ENCODE measurements around the gene PRKD2.

The PRKD2 gene

GRCh38 chr19:46685189-46685588, 31.7 kb downstream of the PRKD2 start:
- H3K36me3 Mint-ChIP-seq = peaks cover 47% of the 10 kb centered on the region
- no peak for ATAC-seq

GRCh38 chr19:46678110-46678732, 38.7 kb downstream of the PRKD2 start:
- H3K27ac Mint-ChIP-seq = peak overlapping the region; percentile 20
- peaks cover 13% of the 10 kb centered on the region for H3K4me1 Mint-ChIP-seq
- no peaks in the 10 kb centered on the region for H3K27me3 Mint-ChIP-seq
- peaks cover 78% of the 10 kb centered on the region for H3K36me3 Mint-ChIP-seq
- no peak overlapping the region for H3K4me3 Mint-ChIP-seq
- ATAC-seq = peak; percentile 79
- H3K9me3 Mint-ChIP-seq = no peaks in the 10 kb centered on the region

More at GRCh38 chr19:46685189-46685588, 31.7 kb downstream of the PRKD2 start:
- Mint-ChIP-seq H3K4me3 (no peak overlapping the region), H3K27me3 (no peaks in the 10 kb centered on the region), H3K4me1 (peaks cover 6% of the 10 kb centered on the region), H3K27ac (peak overlapping the region; percentile 6), H3K9me3 (no peaks in the 10 kb centered on the region)

DNA sequence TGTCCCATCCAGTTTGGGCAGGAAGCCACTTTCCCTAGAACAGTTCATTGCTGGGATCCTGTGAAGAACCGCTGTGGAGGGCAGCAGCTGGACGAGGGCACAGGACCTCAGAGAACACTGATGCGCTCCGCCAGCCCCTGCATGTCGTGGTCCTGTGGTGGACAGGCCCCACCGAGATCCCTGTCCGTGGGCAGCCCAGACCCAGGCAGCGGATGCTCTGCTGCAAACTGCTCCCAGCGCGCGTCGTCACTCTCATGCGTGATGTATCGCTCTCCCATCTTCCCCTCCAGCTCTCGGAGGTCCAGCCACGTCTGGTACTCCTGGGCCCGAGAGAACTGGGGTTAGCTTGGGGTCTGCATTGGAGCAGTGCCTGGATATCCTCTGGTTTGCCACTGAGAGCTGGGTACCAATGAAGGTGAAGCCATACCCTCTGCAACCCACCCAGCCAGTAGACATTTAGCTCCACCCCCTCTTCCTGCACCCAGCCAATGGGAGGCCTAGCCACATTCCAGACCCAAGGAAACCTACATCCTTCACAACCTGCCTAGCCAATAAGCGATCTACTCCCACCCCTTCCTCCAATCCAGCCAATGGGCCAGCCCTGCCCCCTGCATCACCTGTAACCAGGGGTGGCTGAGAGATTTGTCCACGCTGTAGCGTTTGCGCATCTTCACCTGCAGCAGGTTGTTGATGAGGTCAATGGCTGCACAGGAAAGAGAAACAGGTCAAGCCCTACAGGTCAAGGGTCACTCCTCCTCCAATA, 42.3 kb downstream of the PRKD2 start:
- no peak for ATAC-seq
- H3K9me3 Mint-ChIP-seq = peaks cover 3% of the 10 kb centered on the region
- H3K27ac Mint-ChIP-seq = no peak overlapping the region
- no peak overlapping the region for H3K4me3 Mint-ChIP-seq
- no peaks in the 10 kb centered on the region for H3K27me3 Mint-ChIP-seq
- H3K4me1 Mint-ChIP-seq = peaks cover 8% of the 10 kb centered on the region
- peaks cover 71% of the 10 kb centered on the region for H3K36me3 Mint-ChIP-seq

GRCh38 chr19:46670813-46671212, 46.1 kb downstream of the PRKD2 start:
- Mint-ChIP-seq H3K4me3 (no peak overlapping the region), H3K9me3 (peaks cover 3% of the 10 kb centered on the region)
- ATAC-seq = no peak

DNA sequence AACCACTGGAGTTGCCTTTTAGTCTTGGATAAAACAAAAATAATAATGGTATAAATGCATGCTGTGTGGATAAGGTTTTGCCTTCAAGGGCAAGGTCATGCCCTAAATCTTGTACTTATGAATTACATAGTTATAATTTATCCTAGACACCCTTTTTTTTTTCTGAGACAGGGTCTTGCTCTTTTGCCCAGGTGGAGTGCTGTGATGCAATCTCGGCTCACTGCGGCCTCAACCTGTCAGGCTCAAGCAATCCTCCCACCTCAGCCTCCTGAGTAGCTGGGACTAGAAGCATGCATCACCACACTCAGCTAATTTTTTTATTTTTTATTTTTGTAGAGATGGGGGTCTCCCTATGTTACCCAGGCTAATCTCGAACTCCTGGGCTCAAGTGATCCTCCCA, 48.3 kb downstream of the PRKD2 start:
- Mint-ChIP-seq H3K36me3 (peaks cover 19% of the 10 kb centered on the region), H3K27ac (no peak overlapping the region), H3K4me3 (no peak overlapping the region), H3K4me1 (no peaks in the 10 kb centered on the region), H3K27me3 (peaks cover 5% of the 10 kb centered on the region), H3K9me3 (peaks cover 3% of the 10 kb centered on the region)
- no peak for ATAC-seq

More at GRCh38 chr19:46670813-46671212, 46.1 kb downstream of the PRKD2 start:
- Mint-ChIP-seq H3K27me3 (no peaks in the 10 kb centered on the region), H3K27ac (no peak overlapping the region), H3K36me3 (peaks cover 41% of the 10 kb centered on the region), H3K4me1 (no peaks in the 10 kb centered on the region)

- H3K4me3 Mint-ChIP-seq = no peak overlapping the region
- no peak for ATAC-seq
- H3K9me3 Mint-ChIP-seq = peaks cover under 1% of the 10 kb centered on the region
- H3K36me3 Mint-ChIP-seq = no peaks in the 10 kb centered on the region
- peaks cover 9% of the 10 kb centered on the region for H3K4me1 Mint-ChIP-seq
- peaks cover 19% of the 10 kb centered on the region for H3K27me3 Mint-ChIP-seq
- no peak overlapping the region for H3K27ac Mint-ChIP-seq
Observed at GRCh38 chr19:46665072-46665471, 51.8 kb downstream of the PRKD2 start.

DNA sequence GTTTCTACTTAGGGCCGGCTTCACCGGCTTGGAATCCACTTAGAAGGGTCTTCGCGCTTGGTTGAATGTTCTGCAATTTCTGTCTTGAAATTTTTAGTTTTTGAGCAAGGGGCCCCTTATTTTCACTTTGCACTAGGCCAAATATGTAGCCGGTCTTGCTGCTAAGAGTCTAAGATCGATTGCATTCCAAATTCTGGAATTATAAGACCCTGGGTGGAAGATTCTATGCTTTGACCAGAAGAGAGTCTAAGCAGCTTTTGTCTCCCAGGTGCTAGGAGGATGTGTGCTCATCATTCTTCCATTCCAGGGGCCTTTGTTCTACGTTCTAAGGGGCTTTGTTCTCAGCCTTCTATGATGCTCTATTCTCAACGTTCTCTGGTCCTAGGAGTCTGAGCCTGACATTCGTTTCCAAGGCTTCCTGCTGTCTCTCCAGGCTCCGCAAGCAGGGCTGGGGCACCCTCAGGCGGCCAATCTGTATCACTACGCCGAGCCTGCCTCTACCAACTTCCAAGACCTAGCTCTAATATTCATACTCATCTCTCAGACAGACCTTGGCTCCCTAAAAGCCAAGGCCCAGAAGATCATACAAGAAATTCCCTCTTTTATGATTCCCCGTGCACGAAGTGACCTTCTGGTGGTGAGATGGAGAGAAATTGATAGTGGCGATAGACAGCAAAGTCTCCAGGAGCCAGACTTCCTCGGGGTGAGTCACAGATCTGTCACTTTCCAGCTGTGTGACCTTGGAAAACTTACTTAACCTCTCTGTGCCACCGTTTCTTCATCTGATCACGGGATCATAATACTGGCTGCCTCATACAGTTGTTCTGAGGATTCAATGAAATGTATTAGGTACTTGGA, 55.0 kb downstream of the PRKD2 start:
- peak overlapping the region; percentile 72 for H3K4me3 Mint-ChIP-seq
- H3K9me3 Mint-ChIP-seq = no peaks in the 10 kb centered on the region
- H3K36me3 Mint-ChIP-seq = no peaks in the 10 kb centered on the region
- H3K27ac Mint-ChIP-seq = peak overlapping the region; percentile 28
- H3K27me3 Mint-ChIP-seq = peaks cover 44% of the 10 kb centered on the region
- H3K4me1 Mint-ChIP-seq = peaks cover 22% of the 10 kb centered on the region
- peak; percentile 63 for ATAC-seq

- Mint-ChIP-seq H3K27me3 (peaks cover 49% of the 10 kb centered on the region), H3K27ac (peak within 1 kb of the TSS; percentile 28), H3K4me3 (peak within 1 kb of the TSS; percentile 72), H3K4me1 (peaks cover 22% of the 10 kb centered on the region), H3K9me3 (no peaks in the 10 kb centered on the region), H3K36me3 (no peaks in the 10 kb centered on the region)
- peak; percentile 97 for ATAC-seq
Observed at GRCh38 chr19:46661020-46661731, 55.7 kb downstream of the PRKD2 start, which contains the start of gene DACT3. Gene DACT3, minus strand, starts transcription at chr19:46661182. Its CDS starts 118 bp downstream, at chr19:46661064.

GRCh38 chr19:46660551-46661019, 56.3 kb downstream of the PRKD2 start:
- H3K4me1 Mint-ChIP-seq = peaks cover 22% of the 10 kb centered on the region
- ATAC-seq = no peak
- H3K4me3 Mint-ChIP-seq = peak overlapping the region; percentile 72
- no peaks in the 10 kb centered on the region for H3K9me3 Mint-ChIP-seq
- no peaks in the 10 kb centered on the region for H3K36me3 Mint-ChIP-seq
- peak overlapping the region; percentile 28 for H3K27ac Mint-ChIP-seq
- H3K27me3 Mint-ChIP-seq = peaks cover 49% of the 10 kb centered on the region

- peaks cover 54% of the 10 kb centered on the region for H3K27me3 Mint-ChIP-seq
- H3K27ac Mint-ChIP-seq = peak overlapping the region; percentile 8
- peaks cover 26% of the 10 kb centered on the region for H3K4me1 Mint-ChIP-seq
- peak overlapping the region; percentile 72 for H3K4me3 Mint-ChIP-seq
- H3K36me3 Mint-ChIP-seq = no peaks in the 10 kb centered on the region
- ATAC-seq = no peak
- H3K9me3 Mint-ChIP-seq = no peaks in the 10 kb centered on the region
Observed at GRCh38 chr19:46660008-46660517, 56.9 kb downstream of the PRKD2 start.

DNA sequence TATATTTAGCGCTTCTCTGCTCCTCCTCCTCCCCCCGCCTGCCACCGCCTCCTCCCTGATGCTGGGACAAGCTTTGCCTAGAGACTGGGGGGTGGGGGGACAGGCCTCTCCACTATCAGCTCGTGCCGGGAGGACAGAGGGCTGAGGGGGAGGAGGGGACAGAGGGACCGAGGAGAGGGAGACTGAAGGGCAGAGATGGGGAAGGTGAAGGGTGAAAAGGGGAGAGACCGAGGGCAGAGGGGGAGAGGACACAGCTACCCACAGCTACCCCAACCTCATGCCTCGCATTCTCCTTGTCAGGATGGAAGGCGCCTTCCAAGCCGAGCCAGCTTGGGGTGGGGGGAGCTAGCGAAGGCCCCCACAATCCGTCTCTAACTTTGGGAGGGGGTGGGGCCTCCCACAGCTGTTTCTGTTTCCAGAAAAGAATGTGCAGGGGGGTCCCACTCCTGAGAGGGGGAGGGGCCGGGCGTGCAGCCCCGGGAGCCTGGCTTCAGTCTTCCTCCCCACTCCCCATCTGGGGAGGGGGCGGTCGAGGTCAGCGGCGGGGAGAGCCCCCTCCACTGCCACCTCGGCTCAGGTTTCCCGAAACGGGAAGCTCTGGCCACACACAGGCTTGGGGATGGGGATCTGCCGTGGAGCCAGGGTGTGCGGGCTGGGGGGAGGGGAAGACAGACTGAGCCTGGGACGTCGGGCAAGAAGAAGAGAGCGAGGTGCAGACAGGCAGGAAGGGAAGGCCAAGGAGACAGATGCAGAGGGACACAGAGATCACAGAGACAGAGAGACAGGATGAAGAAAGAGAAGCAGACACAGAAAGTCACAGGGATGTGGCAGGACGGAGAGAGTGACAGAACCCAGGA, 57.5 kb downstream of the PRKD2 start:
- H3K27ac Mint-ChIP-seq = peak overlapping the region; percentile 8
- no peak for ATAC-seq
- no peaks in the 10 kb centered on the region for H3K36me3 Mint-ChIP-seq

DNA sequence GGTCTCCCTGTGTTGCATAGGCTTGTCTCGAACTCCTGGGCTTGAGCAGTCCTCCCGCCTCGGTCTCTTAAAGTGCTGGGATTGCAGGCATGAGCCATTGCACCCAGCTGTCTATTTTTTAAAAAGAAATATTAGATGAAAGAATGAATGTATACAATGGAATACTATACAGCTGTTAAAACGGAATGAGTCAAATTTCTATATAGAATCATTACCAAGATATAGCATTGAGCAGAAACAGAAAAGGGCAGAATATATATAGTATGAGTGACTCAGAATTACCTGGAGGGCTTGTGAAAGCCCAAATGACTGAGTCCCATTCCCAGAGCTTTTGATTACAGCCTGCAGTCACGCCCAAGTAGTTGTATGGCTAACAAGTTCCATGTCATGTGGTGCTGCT, 60.4 kb downstream of the PRKD2 start:
- no peaks in the 10 kb centered on the region for H3K36me3 Mint-ChIP-seq
- H3K27me3 Mint-ChIP-seq = peaks cover 67% of the 10 kb centered on the region
- ATAC-seq = no peak
- H3K4me1 Mint-ChIP-seq = peaks cover 23% of the 10 kb centered on the region
- no peak overlapping the region for H3K4me3 Mint-ChIP-seq
- H3K9me3 Mint-ChIP-seq = no peaks in the 10 kb centered on the region
- H3K27ac Mint-ChIP-seq = no peak overlapping the region

More for the DNA sequence above, 57.5 kb downstream of the PRKD2 start:
- H3K4me3 Mint-ChIP-seq = peak overlapping the region; percentile 72
- no peaks in the 10 kb centered on the region for H3K9me3 Mint-ChIP-seq
- H3K4me1 Mint-ChIP-seq = peaks cover 29% of the 10 kb centered on the region
- peaks cover 61% of the 10 kb centered on the region for H3K27me3 Mint-ChIP-seq

GRCh38 chr19:46654621-46655152, 62.2 kb downstream of the PRKD2 start:
- Mint-ChIP-seq H3K27ac (no peak overlapping the region), H3K4me1 (peaks cover 17% of the 10 kb centered on the region), H3K9me3 (no peaks in the 10 kb centered on the region), H3K4me3 (no peak overlapping the region), H3K36me3 (peaks cover 5% of the 10 kb centered on the region), H3K27me3 (peaks cover 79% of the 10 kb centered on the region)
- no peak for ATAC-seq
